Measurements from ENCODE around the gene NUP188. TPM values are rescaled to one million over a fixed set of nuclear protein-coding genes. Genes with fewer than 3 reads are reported as not detected.

Gene NUP188
- total and polyA plus RNA-seq, 2 of the 4 experiments (the other 2 are of a cell fraction) = 53.0 to 59.1 TPM

GRCh38 chr9:128923493-128923883 lies 24.0 kb upstream of the NUP188 start:
- intact Hi-C loops (cut with micrococcal nuclease) = no loop called here
- no peak overlapping the region for H3K23ac ChIP-seq (ENCODE audit: low read depth, low read length)
- no peaks in the 10 kb centered on the region for H3K27me3 ChIP-seq (ENCODE audit: control insufficient read depth, insufficient read depth, low read length)
- WGBS, 2 experiments (ENCODE audit: extremely low coverage in 2 of 2, insufficient read length in 1 of 2) = 100% methylated on average over 1 of the region's 6 CpGs; no CpG with 5 or more reads in 1 of the 2 experiments
- H3K36me3 ChIP-seq (ENCODE audit: control insufficient read depth, insufficient read depth, low read length) = peaks cover 3% of the 10 kb centered on the region
- H3K4ac ChIP-seq (ENCODE audit: low read depth, low read length) = no peak overlapping the region
- H2BK5ac ChIP-seq (ENCODE audit: low read depth, low read length, poor library complexity, severe bottlenecking) = no peak overlapping the region
- no peak for ATAC-seq (ENCODE audit: low read depth)
- H2AK5ac ChIP-seq (ENCODE audit: low read depth, low read length) = peak overlapping the region; percentile 11; the same call in 1 of the 2 replicates
- H3K9ac ChIP-seq (ENCODE audit: low read depth, low read length) = no peak overlapping the region
- H3K56ac ChIP-seq (ENCODE audit: extremely low read depth, insufficient read depth, low read length) = no peak overlapping the region
- H4K91ac ChIP-seq (ENCODE audit: insufficient read depth, low read depth, low read length) = no peak overlapping the region
- H2BK120ac ChIP-seq (ENCODE audit: low read depth, low read length) = no peak overlapping the region
- no peak overlapping the region for H3K4me2 ChIP-seq (ENCODE audit: low read depth, low read length)
- no peak overlapping the region for H3K4me3 ChIP-seq (ENCODE audit: insufficient read depth, low read depth, low read length)
- H4K8ac ChIP-seq (ENCODE audit: low read depth in 2 of 2, low read length in 2 of 2) = no peak overlapping the region
- H3K4me1 ChIP-seq (ENCODE audit: control insufficient read depth, insufficient read depth, low read length) = peaks cover 15% of the 10 kb centered on the region
- no peak overlapping the region for H2AFZ ChIP-seq (replicated peaks; ENCODE audit: low read length, poor library complexity)
- H2BK15ac ChIP-seq (ENCODE audit: low read depth, low read length) = no peak overlapping the region
- no peaks in the 10 kb centered on the region for H3K9me3 ChIP-seq (ENCODE audit: control insufficient read depth, insufficient read depth, low read length)
- H3K9me1 ChIP-seq (ENCODE audit: insufficient read depth, low read length) = peaks cover 11% of the 10 kb centered on the region; the same call in 1 of the 2 replicates
- ChIA-PET CTCF (interaction anchor here (1.0 kb wide), 1 partner anchor 60 kb away, joined by 3 read pairs; no protein-coding TSS in a partner anchor), POLR2A (ENCODE audit: unreplicated experiment) (no interaction called here)
- no peak overlapping the region for H3K27ac ChIP-seq (ENCODE audit: insufficient read depth, low read length)
- no peaks in the 10 kb centered on the region for H4K20me1 ChIP-seq (ENCODE audit: insufficient read depth, low read length)
- peaks cover 5 to 31% of the 10 kb centered on the region in 2 experiments; a peak in 3 of 4 replicates for H3K79me1 ChIP-seq (ENCODE audit: low read depth in 1 of 2, low read length in 2 of 2)
- BruUV-seq (replicated peaks) = no TSS peak
- H3K18ac ChIP-seq (ENCODE audit: low read depth, low read length) = no peak overlapping the region
- H2AK9ac ChIP-seq (replicated peaks; ENCODE audit: low read depth, low read length, poor library complexity) = no peak overlapping the region
- TF ChIP-seq CEBPB (IDR thresholded peaks at IDR 0.05; ENCODE audit: low read depth, low read length) (peak; percentile 96), POLR2A (IDR thresholded peaks at IDR 0.05; ENCODE audit: low read depth, low read length) (no peak), BHLHE40 (IDR thresholded peaks at IDR 0.05; ENCODE audit: low read depth, low read length) (no peak), NFE2L2 (IDR thresholded peaks at IDR 0.05; ENCODE audit: low read depth, low read length) (no peak), ELK1 (IDR thresholded peaks at IDR 0.05; ENCODE audit: borderline replicate concordance, low read depth, low read length) (no peak), RAD21 (IDR thresholded peaks at IDR 0.05; ENCODE audit: low read length) (no peak), FOS (IDR thresholded peaks at IDR 0.05; ENCODE audit: low read depth, low read length) (no peak)
- in situ Hi-C loops (cut with MboI; ENCODE audit: low sequenced_read_pairs) = no loop called here
- DNase-seq = no peak
- H3K14ac ChIP-seq (replicated peaks; ENCODE audit: low read depth, low read length) = no peak overlapping the region
- dilution Hi-C loops (cut with HindIII; ENCODE audit: low sequenced_read_pairs, unreplicated experiment) = no loop called here
- no peak overlapping the region for H2BK20ac ChIP-seq (ENCODE audit: low read depth, low read length)
- no peak overlapping the region for H4K5ac ChIP-seq (ENCODE audit: low read depth, low read length)
